Kidney (tissue), 14 donors: ENCODE data around the gene NPDC1. TPM values are rescaled to one million over a fixed set of nuclear protein-coding genes. Genes with fewer than 3 reads are reported as not detected.

Experiments
- DNase-seq, 5 donors: peaks; one replicate each; pipeline ENCODE4 v3.0.0-alpha.2; 2013 to 2020
- FAIRE-seq: peaks from 2 replicates; lab custom pipeline; 2012; peaks lifted over from hg19 to GRCh38; lab: Jason Lieb, UNC
- H3K27ac ChIP-seq, 2 donors: one replicate each; pipeline ENCODE4 v1.7.0; 2013; ENCODE audit warnings: low read depth in 2 of 2, low read length in 2 of 2, inconsistent platforms in 1 of 2
- H3K27me3 ChIP-seq: one replicate; pipeline ENCODE4 v1.7.1; 2013; ENCODE audit warnings: low read length, inconsistent platforms; ENCODE audit not compliant: control insufficient read depth, insufficient read depth
- H3K36me3 ChIP-seq, 3 donors: one replicate each; pipeline versions ENCODE4 v1.7.0 to v1.7.1; 2013; ENCODE audit warnings: low read length in 3 of 3, control low read depth in 1 of 3, inconsistent platforms in 1 of 3; ENCODE audit not compliant: insufficient read depth in 3 of 3, control insufficient read depth in 2 of 3
- H3K4me1 ChIP-seq, 3 donors: one replicate each; pipeline versions ENCODE4 v1.7.0 to v1.7.1; 2013; ENCODE audit warnings: low read length in 3 of 3, inconsistent platforms in 1 of 3, low read depth in 1 of 3; ENCODE audit not compliant: control insufficient read depth in 2 of 3, insufficient read depth in 2 of 3
- H3K4me3 ChIP-seq, 3 donors: one replicate each; pipeline versions ENCODE4 v1.7.0 to v1.8.1; 2013; ENCODE audit warnings: low read length in 3 of 3, control low read depth in 1 of 3, inconsistent platforms in 1 of 3
- H3K9ac ChIP-seq, 3 donors: one replicate each; pipeline versions ENCODE4 v1.7.0 to v1.7.1; 2013; ENCODE audit warnings: low read length in 3 of 3, control low read depth in 1 of 3, inconsistent platforms in 1 of 3
- H3K9me3 ChIP-seq, 3 donors: one replicate each; pipeline versions ENCODE4 v1.7.0 to v1.7.1; 2013; ENCODE audit warnings: low read length in 3 of 3, control low read depth in 1 of 3, inconsistent platforms in 1 of 3; ENCODE audit not compliant: control insufficient read depth in 2 of 3, insufficient read depth in 1 of 3
- CTCF ChIP-seq: IDR thresholded peaks from 3 replicates; pipeline ENCODE4 v1.5.1; 2012; ENCODE audit warnings: mild to moderate bottlenecking, moderate library complexity, borderline replicate concordance; ENCODE audit not compliant: insufficient read depth; ENCODE audit errors: extremely low read depth
- intact Hi-C: fragments of 100-400 bp; cut with DNase I; formaldehyde crosslinking; loops from one replicate; pipeline ENCODE4 v1.11.1; 2022
- polyA plus RNA-seq: library from polyadenylated mRNA; stranded (reverse); fragments of 350-450 nt; fragmentation: Illumina TruSeq; extraction: RNeasy Lipid Tissue Mini Kit (QIAGEN cat#74804); gene quantifications from one replicate; pipeline ENCODE4 v1.2.3, GENCODE V29; 2014; ENCODE audit warnings: low read depth, low replicate concordance; ENCODE audit not compliant: insufficient read depth
- total RNA-seq: library from RNA; stranded (reverse); fragmentation: NEBNext Ultra II Directional; extraction: Animal tissue kit (Norgen Biotek cat#: 25700); gene quantifications from one replicate; pipeline ENCODE4 v1.2.1, GENCODE V29; 2021
- donor health status: control.
- donor health status: control.
- donor health status: control.
- donor health status: control.
- donor health status: control.
- donor health status: DM: yes; HTN: yes; CAD: no.
- donor health status: Normal renal cell carcinoma (clear cell type).

NPDC1 gene
- total and polyA plus RNA-seq, 2 donors from 2014 or later: 80.2 to 189 TPM

DNA sequence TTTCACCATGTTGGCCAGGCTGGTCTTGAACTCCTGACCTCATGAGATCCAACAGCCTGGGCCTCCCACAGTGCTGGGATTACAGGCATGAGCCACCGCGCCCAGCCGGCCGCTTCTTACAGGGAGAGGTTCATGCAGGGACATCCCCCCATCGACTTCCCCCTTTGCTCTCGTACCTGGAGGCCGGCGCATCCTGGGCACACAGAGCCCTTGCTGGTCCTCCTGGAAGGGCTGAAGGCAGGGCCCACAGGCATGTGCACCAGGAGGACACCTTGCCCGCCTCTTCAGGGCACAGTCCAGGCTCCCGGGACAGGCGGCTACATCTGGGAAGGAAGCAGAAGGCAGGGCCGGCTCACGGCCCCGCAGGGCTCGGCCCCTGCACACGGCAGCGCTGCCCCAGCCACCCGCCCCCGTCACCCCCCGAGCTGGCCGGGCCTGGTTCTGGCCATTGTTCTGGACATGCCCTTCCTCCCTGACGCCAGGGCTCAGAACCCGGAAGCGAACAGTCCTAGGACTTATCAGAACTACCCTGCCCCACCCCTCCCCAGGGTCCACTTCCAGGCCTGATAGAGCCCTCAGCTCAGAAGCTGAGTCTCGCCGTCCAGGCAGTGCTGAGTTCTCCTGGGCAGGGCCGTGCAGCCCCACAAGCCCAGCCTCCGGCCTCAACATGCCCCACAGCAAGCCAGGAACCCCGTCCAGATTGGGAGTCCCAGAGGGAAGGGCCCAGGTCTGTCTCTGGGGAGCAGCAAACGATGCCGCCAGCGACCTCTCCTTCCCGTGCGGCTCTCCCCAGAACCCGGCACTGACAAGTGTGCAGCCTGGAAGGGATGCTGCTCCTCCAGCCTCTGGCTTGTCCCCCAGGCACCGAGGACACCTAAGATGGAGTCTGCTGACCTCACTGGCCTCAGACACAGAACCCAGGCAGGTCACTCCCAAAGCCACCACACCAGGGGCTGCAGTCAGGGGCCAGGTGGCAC, 2.9 kb downstream of the NPDC1 start:
- no peak overlapping the region for H3K4me3 ChIP-seq
- intact Hi-C loops: no loop called here
- H3K27me3 ChIP-seq: peaks cover 12% of the 10 kb centered on the region
- H3K9me3 ChIP-seq: no peaks in the 10 kb centered on the region
- H3K27ac ChIP-seq: peak overlapping the region; percentile 16 to 65
- H3K9ac ChIP-seq: no peak overlapping the region
- DNase-seq (no peak), FAIRE-seq (no peak)
- no peaks in the 10 kb centered on the region for H3K36me3 ChIP-seq
- H3K4me1 ChIP-seq: peaks cover 0 to 21% (median 0%) of the 10 kb centered on the region in 3 donors
- TF ChIP-seq CTCF: no peak

- H3K36me3 ChIP-seq: no peaks in the 10 kb centered on the region
- peaks cover 6% of the 10 kb centered on the region for H3K27me3 ChIP-seq
- H3K4me1 ChIP-seq: peaks cover 0 to 21% (median 0%) of the 10 kb centered on the region in 3 donors
- no peak for FAIRE-seq
- no peaks in the 10 kb centered on the region for H3K9me3 ChIP-seq
- peak; percentile 77 to 91 (median 78) for DNase-seq
- H3K9ac ChIP-seq: no peak overlapping the region
- no peak overlapping the region for H3K27ac ChIP-seq
- intact Hi-C loops: no loop called here
- TF ChIP-seq CTCF: no peak
- H3K4me3 ChIP-seq: no peak overlapping the region
These were observed 4.9 kb downstream of the NPDC1 start for GRCh38 chr9:137041124-137041523.

- H3K4me1 ChIP-seq: peaks cover 0 to 18% (median 0%) of the 10 kb centered on the region in 3 donors
- H3K9me3 ChIP-seq: no peaks in the 10 kb centered on the region
- H3K27me3 ChIP-seq: peaks cover 6% of the 10 kb centered on the region
- H3K27ac ChIP-seq: no peak overlapping the region
- no peak for TF ChIP-seq CTCF
- FAIRE-seq: no peak
- no peak overlapping the region for H3K9ac ChIP-seq
- no peak overlapping the region for H3K4me3 ChIP-seq
- no peak for DNase-seq
- H3K36me3 ChIP-seq: no peaks in the 10 kb centered on the region
- intact Hi-C loops: no loop called here
These were observed 5.4 kb downstream of the NPDC1 start for GRCh38 chr9:137040568-137040967.
